ENCODE results near the gene TSPAN16. TPM values are rescaled to one million over a fixed set of nuclear protein-coding genes. Genes with fewer than 3 reads are reported as not detected.

The TSPAN16 gene
- total and polyA plus RNA-seq, 2 of the 13 experiments (the other 11 are each of a cell fraction or from before 2014, with no cell fraction given), result not detected

GRCh38 chr19:11293433-11294389 lies 2.2 kb upstream of the TSPAN16 start:
- DNase-seq (ENCODE audit: low spot score), result peak; percentile 78
- FAIRE-seq, result peak; percentile 46
- ATAC-seq, result peak; percentile 96
- no peak overlapping the region for H3K9ac ChIP-seq (ENCODE audit: insufficient read depth, low read depth, low read length)
- H3K4me3 ChIP-seq (replicated peaks in 1 of 3; ENCODE audit: insufficient read depth in 1 of 3, low read depth in 2 of 3, low read length in 3 of 3), result peak overlapping the region in 1 of 3 experiments; percentile 56; a peak in 2 of 6 replicates
- CTCF ChIA-PET (ENCODE audit: low intra/inter-chr PET ratio, low total read pairs), result interaction anchor here (1.0 to 1.8 kb wide), 4 partner anchors 87 to 189 kb away, joined by 3 to 10 read pairs (median 8); no protein-coding TSS in a partner anchor
- BruUV-seq (replicated peaks), result no TSS peak
- H3K27me3 ChIP-seq (ENCODE audit: control insufficient read depth in 1 of 2, insufficient read depth in 2 of 2, low read length in 2 of 2), result peaks cover 3 to 13% of the 10 kb centered on the region in 2 experiments; a peak in 4 of 5 replicates
- H3K4me1 ChIP-seq (ENCODE audit: insufficient read depth, low read length), result peaks cover 43% of the 10 kb centered on the region
- no peak overlapping the region for H3K27ac ChIP-seq (ENCODE audit: extremely low read length, insufficient read depth, low read length)
- H3K36me3 ChIP-seq (replicated peaks in 1 of 2; ENCODE audit: control insufficient read depth in 1 of 2, insufficient read depth in 2 of 2, low read length in 2 of 2), result no peaks in the 10 kb centered on the region
- H3K4me2 ChIP-seq (ENCODE audit: low read depth, low read length), result peak overlapping the region; percentile 81
- in situ Hi-C loops (cut with HindIII; ENCODE audit: extremely low pct_ligation_motif_present, low pct_unique_long_range_greater_than_20kb), result no loop called here
- H2AFZ ChIP-seq (ENCODE audit: low read length), result no peak overlapping the region
- H3K9me3 ChIP-seq (ENCODE audit: low read length), result no peaks in the 10 kb centered on the region
- POLR2A ChIA-PET, result interaction anchor here (0.6 to 1.0 kb wide), 8 partner anchors 25 to 187 kb away, joined by 3 to 11 read pairs (median 3); partner anchors contain the start of genes CCDC159, ODAD3, PRKCSH and SWSAP1
- WGBS (ENCODE audit: low lambda C conversion rate), result 11% methylated on average over 21 of the region's 41 CpGs
- intact Hi-C loops (cut with micrococcal nuclease; ENCODE audit: unreplicated experiment), result loop anchor here (2.0 to 10.0 kb wide), 2 partner anchors 87 to 151 kb away; no protein-coding TSS in a partner anchor
- no peaks in the 10 kb centered on the region for H3K79me2 ChIP-seq (ENCODE audit: insufficient read depth, low read length)
- no peaks in the 10 kb centered on the region for H4K20me1 ChIP-seq (ENCODE audit: insufficient read depth, low read length)
- TF ChIP-seq CEBPB (IDR thresholded peaks at IDR 0.05; ENCODE audit: borderline replicate concordance, low read depth, low read length), result peak; percentile 44; the same call in 1 of the 2 replicates
- peak; percentile 80; the same call in 1 of the 2 replicates for TF ChIP-seq ZNF362 (CRISPR knock-in tag; IDR thresholded peaks at IDR 0.05; ENCODE audit: borderline replicate concordance)
- peak; percentile 75; the same call in 1 of the 2 replicates for TF ChIP-seq ETV5 (CRISPR knock-in tag; IDR thresholded peaks at IDR 0.05; ENCODE audit: borderline replicate concordance)
- peak; percentile 46; the same call in 1 of the 2 replicates for TF ChIP-seq SMC3 (IDR thresholded peaks at IDR 0.05; ENCODE audit: low read length)
- no peak for TF ChIP-seq FOXK2 (IDR thresholded peaks at IDR 0.05)
- TF ChIP-seq ZNF790 (CRISPR knock-in tag; IDR thresholded peaks at IDR 0.05; ENCODE audit: borderline replicate concordance), result no peak
- TF ChIP-seq, protein P1, sequence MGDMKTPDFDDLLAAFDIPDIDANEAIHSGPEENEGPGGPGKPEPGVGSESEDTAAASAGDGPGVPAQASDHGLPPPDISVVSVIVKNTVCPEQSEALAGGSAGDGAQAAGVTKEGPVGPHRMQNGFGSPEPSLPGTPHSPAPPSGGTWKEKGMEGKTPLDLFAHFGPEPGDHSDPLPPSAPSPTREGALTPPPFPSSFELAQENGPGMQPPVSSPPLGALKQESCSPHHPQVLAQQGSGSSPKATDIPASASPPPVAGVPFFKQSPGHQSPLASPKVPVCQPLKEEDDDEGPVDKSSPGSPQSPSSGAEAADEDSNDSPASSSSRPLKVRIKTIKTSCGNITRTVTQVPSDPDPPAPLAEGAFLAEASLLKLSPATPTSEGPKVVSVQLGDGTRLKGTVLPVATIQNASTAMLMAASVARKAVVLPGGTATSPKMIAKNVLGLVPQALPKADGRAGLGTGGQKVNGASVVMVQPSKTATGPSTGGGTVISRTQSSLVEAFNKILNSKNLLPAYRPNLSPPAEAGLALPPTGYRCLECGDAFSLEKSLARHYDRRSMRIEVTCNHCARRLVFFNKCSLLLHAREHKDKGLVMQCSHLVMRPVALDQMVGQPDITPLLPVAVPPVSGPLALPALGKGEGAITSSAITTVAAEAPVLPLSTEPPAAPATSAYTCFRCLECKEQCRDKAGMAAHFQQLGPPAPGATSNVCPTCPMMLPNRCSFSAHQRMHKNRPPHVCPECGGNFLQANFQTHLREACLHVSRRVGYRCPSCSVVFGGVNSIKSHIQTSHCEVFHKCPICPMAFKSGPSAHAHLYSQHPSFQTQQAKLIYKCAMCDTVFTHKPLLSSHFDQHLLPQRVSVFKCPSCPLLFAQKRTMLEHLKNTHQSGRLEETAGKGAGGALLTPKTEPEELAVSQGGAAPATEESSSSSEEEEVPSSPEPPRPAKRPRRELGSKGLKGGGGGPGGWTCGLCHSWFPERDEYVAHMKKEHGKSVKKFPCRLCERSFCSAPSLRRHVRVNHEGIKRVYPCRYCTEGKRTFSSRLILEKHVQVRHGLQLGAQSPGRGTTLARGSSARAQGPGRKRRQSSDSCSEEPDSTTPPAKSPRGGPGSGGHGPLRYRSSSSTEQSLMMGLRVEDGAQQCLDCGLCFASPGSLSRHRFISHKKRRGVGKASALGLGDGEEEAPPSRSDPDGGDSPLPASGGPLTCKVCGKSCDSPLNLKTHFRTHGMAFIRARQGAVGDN (CRISPR knock-in tag; IDR thresholded peaks at IDR 0.05), result peak; percentile 73
- TF ChIP-seq, protein P2, sequence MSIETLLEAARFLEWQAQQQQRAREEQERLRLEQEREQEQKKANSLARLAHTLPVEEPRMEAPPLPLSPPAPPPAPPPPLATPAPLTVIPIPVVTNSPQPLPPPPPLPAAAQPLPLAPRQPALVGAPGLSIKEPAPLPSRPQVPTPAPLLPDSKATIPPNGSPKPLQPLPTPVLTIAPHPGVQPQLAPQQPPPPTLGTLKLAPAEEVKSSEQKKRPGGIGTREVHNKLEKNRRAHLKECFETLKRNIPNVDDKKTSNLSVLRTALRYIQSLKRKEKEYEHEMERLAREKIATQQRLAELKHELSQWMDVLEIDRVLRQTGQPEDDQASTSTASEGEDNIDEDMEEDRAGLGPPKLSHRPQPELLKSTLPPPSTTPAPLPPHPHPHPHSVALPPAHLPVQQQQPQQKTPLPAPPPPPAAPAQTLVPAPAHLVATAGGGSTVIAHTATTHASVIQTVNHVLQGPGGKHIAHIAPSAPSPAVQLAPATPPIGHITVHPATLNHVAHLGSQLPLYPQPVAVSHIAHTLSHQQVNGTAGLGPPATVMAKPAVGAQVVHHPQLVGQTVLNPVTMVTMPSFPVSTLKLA (IDR thresholded peaks at IDR 0.05), result no peak
- no peak for TF ChIP-seq FOXM1 (CRISPR knock-in tag; IDR thresholded peaks at IDR 0.05)
- TF ChIP-seq KDM1A (CRISPR knock-in tag; IDR thresholded peaks at IDR 0.05), result no peak
- TF ChIP-seq ZNF614 (CRISPR knock-in tag; IDR thresholded peaks at IDR 0.05; ENCODE audit: borderline replicate concordance), result no peak
- no peak for TF ChIP-seq TCF7L2 (IDR thresholded peaks at IDR 0.05; ENCODE audit: low read depth, low read length)
- TF ChIP-seq TEAD2 (CRISPR knock-in tag; IDR thresholded peaks at IDR 0.05), result no peak
- no peak for TF ChIP-seq MATR3 (CRISPR knock-in tag; IDR thresholded peaks at IDR 0.05)
